ENCODE data around the gene GSTP1. TPM values are rescaled to one million over a fixed set of nuclear protein-coding genes. Genes with fewer than 3 reads are reported as not detected.

Gene GSTP1
- polyA plus RNA-seq, 1 donor (not counting 4 experiments of a cell fraction or from before 2014, with no cell fraction given), result 1,575 TPM

GRCh38 chr11:67606492-67607295, 23.1 kb downstream of the GSTP1 start, which contains the start of gene NDUFV1:
NDUFV1 (plus strand) TSS chr11:67606936; CDS start chr11:67607005, 69 bp downstream.
- FAIRE-seq (no peak), DNase-seq (ENCODE audit: low read depth, low spot score) (no peak)
- no peaks in the 10 kb centered on the region for H3K9me1 ChIP-seq (ENCODE audit: control insufficient read depth, extremely low read depth, insufficient read depth, low read length)
- H3K79me2 ChIP-seq (ENCODE audit: control insufficient read depth, insufficient read depth, low read length), result peaks cover 17% of the 10 kb centered on the region
- H2AFZ ChIP-seq (ENCODE audit: control insufficient read depth, low read length), result peak within 1 kb of the TSS; percentile 88
- no peaks in the 10 kb centered on the region for H3K27me3 ChIP-seq (ENCODE audit: control insufficient read depth, extremely low read depth, insufficient read depth, low read length)
- dilution Hi-C loops (cut with MboI; ENCODE audit: extremely low pct_ligation_motif_present, low sequenced_read_pairs), result no loop called here
- H3K4me1 ChIP-seq (ENCODE audit: control insufficient read depth, extremely low read depth, insufficient read depth, low read length), result peaks cover 10% of the 10 kb centered on the region
- peak within 1 kb of the TSS; percentile 84 for H3K4me2 ChIP-seq (ENCODE audit: control insufficient read depth, extremely low read depth, insufficient read depth, low read depth, low read length)
- no peaks in the 10 kb centered on the region for H3K9me3 ChIP-seq (ENCODE audit: control insufficient read depth, low read depth, low read length)
- peak within 1 kb of the TSS; percentile 94 for H3K9ac ChIP-seq (ENCODE audit: control insufficient read depth, extremely low read depth, insufficient read depth, low read length)
- H3K27ac ChIP-seq (ENCODE audit: control insufficient read depth, insufficient read depth, low read length), result peak within 1 kb of the TSS; percentile 80
- peaks cover 17% of the 10 kb centered on the region in 2 experiments for H3K36me3 ChIP-seq (ENCODE audit: control insufficient read depth in 2 of 2, extremely low read depth in 1 of 2, insufficient read depth in 2 of 2, low read length in 2 of 2)
- peak within 1 kb of the TSS; percentile 94 to 100 (median 95) for H3K4me3 ChIP-seq (ENCODE audit: control insufficient read depth in 2 of 3, extremely low read depth in 1 of 3, insufficient read depth in 2 of 3, low read depth in 1 of 3, low read length in 3 of 3)
- no peaks in the 10 kb centered on the region for H4K20me1 ChIP-seq (ENCODE audit: control insufficient read depth, extremely low read depth, insufficient read depth, low read length)
- TF ChIP-seq, protein P1, sequence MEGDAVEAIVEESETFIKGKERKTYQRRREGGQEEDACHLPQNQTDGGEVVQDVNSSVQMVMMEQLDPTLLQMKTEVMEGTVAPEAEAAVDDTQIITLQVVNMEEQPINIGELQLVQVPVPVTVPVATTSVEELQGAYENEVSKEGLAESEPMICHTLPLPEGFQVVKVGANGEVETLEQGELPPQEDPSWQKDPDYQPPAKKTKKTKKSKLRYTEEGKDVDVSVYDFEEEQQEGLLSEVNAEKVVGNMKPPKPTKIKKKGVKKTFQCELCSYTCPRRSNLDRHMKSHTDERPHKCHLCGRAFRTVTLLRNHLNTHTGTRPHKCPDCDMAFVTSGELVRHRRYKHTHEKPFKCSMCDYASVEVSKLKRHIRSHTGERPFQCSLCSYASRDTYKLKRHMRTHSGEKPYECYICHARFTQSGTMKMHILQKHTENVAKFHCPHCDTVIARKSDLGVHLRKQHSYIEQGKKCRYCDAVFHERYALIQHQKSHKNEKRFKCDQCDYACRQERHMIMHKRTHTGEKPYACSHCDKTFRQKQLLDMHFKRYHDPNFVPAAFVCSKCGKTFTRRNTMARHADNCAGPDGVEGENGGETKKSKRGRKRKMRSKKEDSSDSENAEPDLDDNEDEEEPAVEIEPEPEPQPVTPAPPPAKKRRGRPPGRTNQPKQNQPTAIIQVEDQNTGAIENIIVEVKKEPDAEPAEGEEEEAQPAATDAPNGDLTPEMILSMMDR (optimal IDR thresholded peaks at IDR 0.05 in 1 of 3, IDR thresholded peaks at IDR 0.05 in 1 of 3, conservative IDR thresholded peaks at IDR 0.05 in 1 of 3; ENCODE audit: extremely low read depth in 1 of 3, insufficient read depth in 2 of 3, low read length in 3 of 3), result peak; percentile 41 to 75 (median 67)
- TF ChIP-seq EZH2 (IDR thresholded peaks at IDR 0.05; ENCODE audit: low read length), result no peak

GRCh38 chr11:67607507-67607906, 23.9 kb downstream of the GSTP1 start:
- H2AFZ ChIP-seq (ENCODE audit: control insufficient read depth, low read length), result peak overlapping the region; percentile 86
- DNase-seq (ENCODE audit: low read depth, low spot score) (no peak), FAIRE-seq (no peak)
- no peaks in the 10 kb centered on the region for H3K9me3 ChIP-seq (ENCODE audit: control insufficient read depth, low read depth, low read length)
- H3K79me2 ChIP-seq (ENCODE audit: control insufficient read depth, insufficient read depth, low read length), result peaks cover 17% of the 10 kb centered on the region
- H3K4me2 ChIP-seq (ENCODE audit: control insufficient read depth, extremely low read depth, insufficient read depth, low read depth, low read length), result peak overlapping the region; percentile 84
- H3K4me3 ChIP-seq (ENCODE audit: control insufficient read depth in 2 of 3, extremely low read depth in 1 of 3, insufficient read depth in 2 of 3, low read depth in 1 of 3, low read length in 3 of 3), result peak overlapping the region; percentile 94 to 100 (median 95)
- dilution Hi-C loops (cut with MboI; ENCODE audit: extremely low pct_ligation_motif_present, low sequenced_read_pairs), result no loop called here
- no peaks in the 10 kb centered on the region for H3K9me1 ChIP-seq (ENCODE audit: control insufficient read depth, extremely low read depth, insufficient read depth, low read length)
- no peaks in the 10 kb centered on the region for H3K27me3 ChIP-seq (ENCODE audit: control insufficient read depth, extremely low read depth, insufficient read depth, low read length)
- H3K4me1 ChIP-seq (ENCODE audit: control insufficient read depth, extremely low read depth, insufficient read depth, low read length), result peaks cover 10% of the 10 kb centered on the region
- TF ChIP-seq, protein P1 (optimal IDR thresholded peaks at IDR 0.05 in 1 of 3, IDR thresholded peaks at IDR 0.05 in 1 of 3, conservative IDR thresholded peaks at IDR 0.05 in 1 of 3; ENCODE audit: extremely low read depth in 1 of 3, insufficient read depth in 2 of 3, low read length in 3 of 3), result no peak
- TF ChIP-seq EZH2 (IDR thresholded peaks at IDR 0.05; ENCODE audit: low read length), result no peak
- H3K9ac ChIP-seq (ENCODE audit: control insufficient read depth, extremely low read depth, insufficient read depth, low read length), result peak overlapping the region; percentile 94
- peaks cover 17 to 24% of the 10 kb centered on the region in 2 experiments for H3K36me3 ChIP-seq (ENCODE audit: control insufficient read depth in 2 of 2, extremely low read depth in 1 of 2, insufficient read depth in 2 of 2, low read length in 2 of 2)
- no peaks in the 10 kb centered on the region for H4K20me1 ChIP-seq (ENCODE audit: control insufficient read depth, extremely low read depth, insufficient read depth, low read length)
- peak overlapping the region; percentile 80 for H3K27ac ChIP-seq (ENCODE audit: control insufficient read depth, insufficient read depth, low read length)

Data from keratinocyte (primary cell).